A549 (cell line): ENCODE measurements around the gene CMTM4. TPM values are rescaled to one million over a fixed set of nuclear protein-coding genes. Genes with fewer than 3 reads are reported as not detected.

Experiments used
- ATAC-seq, 2 experiments: fragments of 200-7000 bp in 1 of 2; fragments of >200 bp in 1 of 2; cut with Nextera tagmentation in 1 of 2; cut with Tn5 transposase in 1 of 2; 3 replicates each; pipeline versions ENCODE4 v1.8.0 to v1.9.1; 2018 to 2020; ENCODE audit warnings: mild to moderate bottlenecking in 1 of 2, moderate library complexity in 1 of 2
- CTCF ChIA-PET: fragments of 300-600 bp; sonication (Branson Sonifier 250); formaldehyde crosslinking; extraction: SDS; loops from one replicate; lab custom pipeline; 2021; ENCODE audit warnings: antibody characterized with exemption, inconsistent platforms; lab: Yijun Ruan, JAX
- POLR2A ChIA-PET: fragments of 350-600 bp; formaldehyde crosslinking; extraction: SDS; loops from one replicate; lab custom pipeline; 2021; ENCODE audit warnings: antibody characterized with exemption, inconsistent platforms; lab: Yijun Ruan, JAX
- DNase-seq, 2 experiments: peaks; one replicate each; pipeline versions ENCODE4 v3.0.0 to v3.0.0-alpha.2; 2011 to 2016; ENCODE audit warnings: low read depth in 1 of 2, low spot score in 1 of 2
- FAIRE-seq: peaks from 2 replicates; lab custom pipeline; 2011; peaks lifted over from hg19 to GRCh38; lab: Jason Lieb, UNC
- H3K27ac ChIP-seq, 2 experiments: fragments of >200 bp; sonication (Bioruptor Twin); formaldehyde crosslinking; 3 replicates each; pipeline ENCODE4 v1.5.1; 2016 to 2017
- H3K4me1 ChIP-seq: fragments of >200 bp; sonication (Bioruptor Twin); formaldehyde crosslinking; 3 replicates; pipeline ENCODE4 v1.6.1; 2016
- H3K4me2 ChIP-seq: fragments of >200 bp; sonication (Bioruptor Twin); formaldehyde crosslinking; 3 replicates; pipeline ENCODE4 v1.6.1; 2016
- H3K4me3 ChIP-seq: fragments of >200 bp; sonication (Bioruptor Twin); formaldehyde crosslinking; 3 replicates; pipeline ENCODE4 v1.5.1; 2016
- H3K9me3 ChIP-seq: fragments of >200 bp; sonication (Bioruptor Twin); formaldehyde crosslinking; 3 replicates; pipeline ENCODE4 v1.6.1; 2016
- CBX2 ChIP-seq: fragments of 200-600 bp; sonication (generic); IDR thresholded peaks from 2 replicates; pipeline ENCODE4 v1.6.1; 2016; ENCODE audit warnings: low read depth, mild to moderate bottlenecking, borderline replicate concordance
- CBX8 ChIP-seq: fragments of 200-600 bp; sonication (generic); IDR thresholded peaks from 2 replicates; pipeline ENCODE4 v1.6.1; 2016
- CHD2 ChIP-seq: fragments of 150-350 bp; IDR thresholded peaks from 2 replicates; pipeline ENCODE4 v1.6.1; 2014; ENCODE audit warnings: low read length; ENCODE audit not compliant: partially characterized antibody
- CHD4 ChIP-seq: fragments of 200-600 bp; sonication (generic); IDR thresholded peaks from 2 replicates; pipeline ENCODE4 v1.6.1; 2016; ENCODE audit warnings: antibody characterized with exemption, mild to moderate bottlenecking, borderline replicate concordance
- EHF ChIP-seq: fragments of 250-450 bp; sonication (Bioruptor Pico); IDR thresholded peaks from 2 replicates; pipeline ENCODE4 v1.5.0; 2020; ENCODE audit warnings: mild to moderate bottlenecking
- EP300 ChIP-seq, 2 experiments: fragments of >200 bp; sonication (Bioruptor Twin); formaldehyde crosslinking; IDR thresholded peaks; 2 replicates in 1 of 2; 3 replicates in 1 of 2; pipeline ENCODE4 v1.6.1; 2016 to 2017
- HDAC2 ChIP-seq: fragments of 200-600 bp; sonication (generic); IDR thresholded peaks from 2 replicates; pipeline ENCODE4 v1.6.1; 2016
- HOXB13 ChIP-seq: fragments of 250-450 bp; sonication (Bioruptor Pico); IDR thresholded peaks from 2 replicates; pipeline ENCODE4 v1.5.0; 2020; ENCODE audit warnings: low read depth, mild to moderate bottlenecking, moderate library complexity
- HOXB5 ChIP-seq: fragments of 250-450 bp; sonication (Bioruptor Pico); IDR thresholded peaks from 2 replicates; pipeline ENCODE4 v1.5.0; 2020; ENCODE audit warnings: mild to moderate bottlenecking, moderate library complexity
- JUN ChIP-seq, 2 experiments: fragments of >200 bp; sonication (Bioruptor Twin); formaldehyde crosslinking; IDR thresholded peaks; 2 replicates in 1 of 2; 3 replicates in 1 of 2; pipeline ENCODE4 v1.6.1; 2016 to 2017
- KDM1A ChIP-seq: fragments of 200-600 bp; sonication (generic); IDR thresholded peaks from 2 replicates; pipeline ENCODE4 v1.6.1; 2016; ENCODE audit warnings: low read depth, mild to moderate bottlenecking
- KDM5A ChIP-seq: fragments of 200-600 bp; sonication (generic); IDR thresholded peaks from 2 replicates; pipeline ENCODE4 v1.6.1; 2016; ENCODE audit warnings: antibody characterized with exemption, mild to moderate bottlenecking
- MAFK ChIP-seq: fragments of 450-650 bp; IDR thresholded peaks from 2 replicates; pipeline ENCODE4 v1.6.1; 2014; ENCODE audit not compliant: partially characterized antibody
- MAZ ChIP-seq: fragments of 150-350 bp; IDR thresholded peaks from 2 replicates; pipeline ENCODE4 v1.6.1; 2014; ENCODE audit warnings: antibody characterized with exemption, low read depth, low read length, borderline replicate concordance
- NR3C1 ChIP-seq: fragments of >200 bp; sonication (Bioruptor Twin); formaldehyde crosslinking; IDR thresholded peaks from 3 replicates; pipeline ENCODE4 v1.6.1; 2017
- POLR2A ChIP-seq: IDR thresholded peaks from 2 replicates; pipeline ENCODE4 v1.6.1; 2012; ENCODE audit warnings: mild to moderate bottlenecking, low read length
- RAD21 ChIP-seq, 2 experiments: fragments of >200 bp in 1 of 2; sonication (Bioruptor Twin) in 1 of 2; formaldehyde crosslinking in 1 of 2; IDR thresholded peaks in 1 of 2; conservative IDR thresholded peaks in 1 of 2; 2 replicates in 1 of 2; 3 replicates in 1 of 2; pipeline ENCODE4 v1.6.1; 2012 to 2018; ENCODE audit warnings: inconsistent platforms in 1 of 2
- RARB ChIP-seq: fragments of 250-450 bp; sonication (Bioruptor Pico); IDR thresholded peaks from 2 replicates; pipeline ENCODE4 v1.8.0; 2021; ENCODE audit warnings: mild to moderate bottlenecking, moderate library complexity
- RCOR1 ChIP-seq: fragments of 150-350 bp; IDR thresholded peaks from 2 replicates; pipeline ENCODE4 v1.6.1; 2014; ENCODE audit warnings: antibody characterized with exemption, low read length, low read depth
- SMC3 ChIP-seq: fragments of >200 bp; sonication (Bioruptor Twin); formaldehyde crosslinking; IDR thresholded peaks from 3 replicates; pipeline ENCODE4 v1.6.1; 2018; ENCODE audit warnings: inconsistent platforms
- TFCP2L1 ChIP-seq: fragments of 250-450 bp; sonication (Bioruptor Pico); IDR thresholded peaks from 2 replicates; pipeline ENCODE4 v1.5.0; 2021; ENCODE audit warnings: mild to moderate bottlenecking
- ZC3H11A ChIP-seq: fragments of 450-650 bp; IDR thresholded peaks from 2 replicates; pipeline ENCODE4 v1.6.1; 2014; ENCODE audit warnings: antibody characterized with exemption, mild to moderate bottlenecking
- ZNF302 ChIP-seq: fragments of 250-450 bp; sonication (Bioruptor Pico); IDR thresholded peaks from 2 replicates; pipeline ENCODE4 v1.9.0; 2021; ENCODE audit warnings: inconsistent platforms, mild to moderate bottlenecking, moderate library complexity
- WGBS: methylation state at CpG from one replicate; pipeline ENCODE4 v1.1.6; 2017; ENCODE audit errors: missing lambda C conversion rate; 5-methylcytosine and 5-hydroxymethylcytosine counted together
- polyA plus RNA-seq, 4 experiments: library from polyadenylated mRNA; depleted of rRNA in 3 of 4; stranded (reverse); fragments of >200 nt; fragmentation: RNase III in 1 of 4; extraction: RNeasy Plus Mini Kit Qiagen cat#74134 plus additional on column Dnase treatment in 1 of 4; gene quantifications; 2 replicates in 3 of 4; 3 replicates in 1 of 4; pipeline ENCODE4 v1.2.3, GENCODE V29; 2011 to 2017
- TF ChIP-seq, protein P1 (sequence below): fragments of 450-650 bp; IDR thresholded peaks from 2 replicates; pipeline ENCODE4 v1.6.1; 2014; ENCODE audit warnings: antibody characterized with exemption
- TF ChIP-seq, protein P2 (sequence below): fragments of 150-350 bp; IDR thresholded peaks from 2 replicates; pipeline ENCODE4 v1.6.1; 2014; ENCODE audit warnings: low read depth, mild to moderate bottlenecking, low read length
- TF ChIP-seq, protein P3 (sequence below): IDR thresholded peaks from 2 replicates; pipeline ENCODE4 v1.6.1; 2012
- TF ChIP-seq, protein P4 (sequence below): fragments of 200-600 bp; sonication (generic); IDR thresholded peaks from 2 replicates; pipeline ENCODE4 v1.6.1; 2016; ENCODE audit warnings: antibody characterized with exemption, mild to moderate bottlenecking, moderate library complexity
- TF ChIP-seq, protein P5 (sequence below): fragments of >200 bp; sonication (Bioruptor Twin); formaldehyde crosslinking; IDR thresholded peaks from 3 replicates; pipeline ENCODE4 v1.5.1; 2016

The CMTM4 gene
- polyA plus RNA-seq, 2 of the 4 experiments (the other 2 are of a cell fraction) = 24.8 to 58.6 TPM

DNA sequence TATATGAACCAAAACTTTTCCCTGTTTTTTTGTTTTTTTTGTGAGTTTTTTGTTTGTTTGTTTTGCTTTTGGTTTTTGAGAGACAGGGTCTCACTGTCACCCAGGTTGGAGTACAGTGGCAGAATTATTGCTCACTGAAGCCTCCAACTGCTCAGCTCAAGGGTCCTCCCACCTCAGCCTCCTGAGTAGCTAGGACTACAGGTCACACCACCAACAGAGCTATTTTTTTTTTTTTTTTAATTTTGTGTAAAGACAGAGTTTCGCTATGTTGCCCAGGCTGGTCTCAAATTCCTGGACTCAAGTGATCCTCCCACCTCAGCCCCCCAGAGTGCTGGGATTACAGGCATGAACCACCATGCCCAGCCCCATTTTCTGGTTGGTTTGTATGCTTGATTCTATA is 28.6 kb downstream of the CMTM4 start:
- TF ChIP-seq ZNF302 (CRISPR knock-in tag) (no peak), RARB (CRISPR knock-in tag) (no peak), CBX2 (no peak), RAD21 (conservative IDR thresholded peaks at IDR 0.05 in 1 of 2, IDR thresholded peaks at IDR 0.05 in 1 of 2) (no peak), CHD4 (no peak), ZC3H11A (no peak), RCOR1 (no peak), JUN (IDR thresholded peaks at IDR 0.05) (no peak), MAFK (no peak), MAZ (no peak), EP300 (IDR thresholded peaks at IDR 0.05) (no peak), NR3C1 (no peak), CHD2 (no peak), HOXB13 (CRISPR knock-in tag) (no peak), TFCP2L1 (no peak), POLR2A (no peak)
- TF ChIP-seq, protein P1, sequence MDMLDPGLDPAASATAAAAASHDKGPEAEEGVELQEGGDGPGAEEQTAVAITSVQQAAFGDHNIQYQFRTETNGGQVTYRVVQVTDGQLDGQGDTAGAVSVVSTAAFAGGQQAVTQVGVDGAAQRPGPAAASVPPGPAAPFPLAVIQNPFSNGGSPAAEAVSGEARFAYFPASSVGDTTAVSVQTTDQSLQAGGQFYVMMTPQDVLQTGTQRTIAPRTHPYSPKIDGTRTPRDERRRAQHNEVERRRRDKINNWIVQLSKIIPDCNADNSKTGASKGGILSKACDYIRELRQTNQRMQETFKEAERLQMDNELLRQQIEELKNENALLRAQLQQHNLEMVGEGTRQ = no peak
- TF ChIP-seq, protein P2, sequence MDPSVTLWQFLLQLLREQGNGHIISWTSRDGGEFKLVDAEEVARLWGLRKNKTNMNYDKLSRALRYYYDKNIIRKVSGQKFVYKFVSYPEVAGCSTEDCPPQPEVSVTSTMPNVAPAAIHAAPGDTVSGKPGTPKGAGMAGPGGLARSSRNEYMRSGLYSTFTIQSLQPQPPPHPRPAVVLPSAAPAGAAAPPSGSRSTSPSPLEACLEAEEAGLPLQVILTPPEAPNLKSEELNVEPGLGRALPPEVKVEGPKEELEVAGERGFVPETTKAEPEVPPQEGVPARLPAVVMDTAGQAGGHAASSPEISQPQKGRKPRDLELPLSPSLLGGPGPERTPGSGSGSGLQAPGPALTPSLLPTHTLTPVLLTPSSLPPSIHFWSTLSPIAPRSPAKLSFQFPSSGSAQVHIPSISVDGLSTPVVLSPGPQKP = no peak
- TF ChIP-seq, protein P3, sequence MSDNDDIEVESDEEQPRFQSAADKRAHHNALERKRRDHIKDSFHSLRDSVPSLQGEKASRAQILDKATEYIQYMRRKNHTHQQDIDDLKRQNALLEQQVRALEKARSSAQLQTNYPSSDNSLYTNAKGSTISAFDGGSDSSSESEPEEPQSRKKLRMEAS = no peak
- TF ChIP-seq, protein P4, sequence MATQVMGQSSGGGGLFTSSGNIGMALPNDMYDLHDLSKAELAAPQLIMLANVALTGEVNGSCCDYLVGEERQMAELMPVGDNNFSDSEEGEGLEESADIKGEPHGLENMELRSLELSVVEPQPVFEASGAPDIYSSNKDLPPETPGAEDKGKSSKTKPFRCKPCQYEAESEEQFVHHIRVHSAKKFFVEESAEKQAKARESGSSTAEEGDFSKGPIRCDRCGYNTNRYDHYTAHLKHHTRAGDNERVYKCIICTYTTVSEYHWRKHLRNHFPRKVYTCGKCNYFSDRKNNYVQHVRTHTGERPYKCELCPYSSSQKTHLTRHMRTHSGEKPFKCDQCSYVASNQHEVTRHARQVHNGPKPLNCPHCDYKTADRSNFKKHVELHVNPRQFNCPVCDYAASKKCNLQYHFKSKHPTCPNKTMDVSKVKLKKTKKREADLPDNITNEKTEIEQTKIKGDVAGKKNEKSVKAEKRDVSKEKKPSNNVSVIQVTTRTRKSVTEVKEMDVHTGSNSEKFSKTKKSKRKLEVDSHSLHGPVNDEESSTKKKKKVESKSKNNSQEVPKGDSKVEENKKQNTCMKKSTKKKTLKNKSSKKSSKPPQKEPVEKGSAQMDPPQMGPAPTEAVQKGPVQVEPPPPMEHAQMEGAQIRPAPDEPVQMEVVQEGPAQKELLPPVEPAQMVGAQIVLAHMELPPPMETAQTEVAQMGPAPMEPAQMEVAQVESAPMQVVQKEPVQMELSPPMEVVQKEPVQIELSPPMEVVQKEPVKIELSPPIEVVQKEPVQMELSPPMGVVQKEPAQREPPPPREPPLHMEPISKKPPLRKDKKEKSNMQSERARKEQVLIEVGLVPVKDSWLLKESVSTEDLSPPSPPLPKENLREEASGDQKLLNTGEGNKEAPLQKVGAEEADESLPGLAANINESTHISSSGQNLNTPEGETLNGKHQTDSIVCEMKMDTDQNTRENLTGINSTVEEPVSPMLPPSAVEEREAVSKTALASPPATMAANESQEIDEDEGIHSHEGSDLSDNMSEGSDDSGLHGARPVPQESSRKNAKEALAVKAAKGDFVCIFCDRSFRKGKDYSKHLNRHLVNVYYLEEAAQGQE = no peak
- TF ChIP-seq, all 56 proteins: peak for 0
- Histone ChIP-seq H3K27ac (no peak overlapping the region), H3K4me3 (no peak overlapping the region), H3K4me2 (no peak overlapping the region), H3K4me1 (no peaks in the 10 kb centered on the region), H3K9me3 (no peaks in the 10 kb centered on the region)
- POLR2A ChIA-PET = no interaction called here
- no peak for FAIRE-seq
- ATAC-seq = no peak
- CTCF ChIA-PET = interaction anchor here (1.7 to 2.4 kb wide), 2 partner anchors 17 to 60 kb away, joined by 6 to 16 read pairs; no protein-coding TSS in a partner anchor
- 100% methylated on average over 1 of the region's 1 CpG for WGBS
- DNase-seq = no peak

DNA sequence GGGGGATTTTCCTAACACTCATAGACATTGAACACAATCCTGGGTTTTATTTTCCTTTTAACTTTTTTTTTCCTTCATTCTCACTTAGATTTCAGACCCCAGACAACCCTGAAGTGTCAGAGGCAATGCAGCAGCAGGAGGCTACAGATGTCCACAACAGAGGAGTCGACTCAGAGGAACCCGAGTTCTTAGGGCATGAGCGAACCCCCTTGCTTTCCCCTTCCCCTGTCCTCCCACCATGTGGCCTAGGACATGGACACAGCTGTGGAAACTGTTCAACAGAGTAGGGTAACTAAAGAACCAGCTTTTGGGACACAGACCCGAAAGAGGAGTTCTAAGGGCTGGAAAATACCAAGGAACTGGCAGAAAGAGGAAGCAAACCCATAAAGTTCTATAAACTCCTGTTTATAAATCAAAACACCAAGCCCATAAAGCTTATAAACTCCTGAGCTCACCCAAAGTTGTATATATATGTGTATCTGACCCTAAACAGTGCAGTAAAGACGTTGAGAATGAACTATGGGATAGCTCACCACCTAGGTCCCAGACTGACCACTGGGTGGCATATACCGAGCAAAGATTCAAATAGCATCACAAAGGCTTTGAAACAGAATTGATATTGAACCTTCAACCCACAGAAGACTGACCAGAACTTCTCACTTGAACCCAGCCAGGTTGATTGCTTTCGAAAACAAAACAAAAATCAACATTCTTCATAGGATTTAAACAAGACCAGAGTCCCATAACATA is 33.9 kb downstream of the CMTM4 start:
- peak; percentile 41 for TF ChIP-seq SMC3
- no peak for TF ChIP-seq HOXB5 (CRISPR knock-in tag)
- no peak for TF ChIP-seq HDAC2
- no peak for TF ChIP-seq CBX8
- no peak for TF ChIP-seq KDM1A
- peak; percentile 58 to 65; a peak in 4 of 5 replicates for TF ChIP-seq RAD21 (conservative IDR thresholded peaks at IDR 0.05 in 1 of 2, IDR thresholded peaks at IDR 0.05 in 1 of 2)
- TF ChIP-seq KDM5A = no peak
- TF ChIP-seq EHF (CRISPR knock-in tag) = no peak
- TF ChIP-seq, protein P5, sequence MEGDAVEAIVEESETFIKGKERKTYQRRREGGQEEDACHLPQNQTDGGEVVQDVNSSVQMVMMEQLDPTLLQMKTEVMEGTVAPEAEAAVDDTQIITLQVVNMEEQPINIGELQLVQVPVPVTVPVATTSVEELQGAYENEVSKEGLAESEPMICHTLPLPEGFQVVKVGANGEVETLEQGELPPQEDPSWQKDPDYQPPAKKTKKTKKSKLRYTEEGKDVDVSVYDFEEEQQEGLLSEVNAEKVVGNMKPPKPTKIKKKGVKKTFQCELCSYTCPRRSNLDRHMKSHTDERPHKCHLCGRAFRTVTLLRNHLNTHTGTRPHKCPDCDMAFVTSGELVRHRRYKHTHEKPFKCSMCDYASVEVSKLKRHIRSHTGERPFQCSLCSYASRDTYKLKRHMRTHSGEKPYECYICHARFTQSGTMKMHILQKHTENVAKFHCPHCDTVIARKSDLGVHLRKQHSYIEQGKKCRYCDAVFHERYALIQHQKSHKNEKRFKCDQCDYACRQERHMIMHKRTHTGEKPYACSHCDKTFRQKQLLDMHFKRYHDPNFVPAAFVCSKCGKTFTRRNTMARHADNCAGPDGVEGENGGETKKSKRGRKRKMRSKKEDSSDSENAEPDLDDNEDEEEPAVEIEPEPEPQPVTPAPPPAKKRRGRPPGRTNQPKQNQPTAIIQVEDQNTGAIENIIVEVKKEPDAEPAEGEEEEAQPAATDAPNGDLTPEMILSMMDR = peak; percentile 58
- TF ChIP-seq, all 56 proteins: peak for 3
- Histone ChIP-seq H3K4me3 (no peak overlapping the region), H3K9me3 (no peaks in the 10 kb centered on the region), H3K27ac (peak overlapping the region; percentile 72 to 86; a peak in 4 of 6 replicates), H3K4me1 (peaks cover 30% of the 10 kb centered on the region), H3K4me2 (peak overlapping the region; percentile 72)
- ChIA-PET POLR2A (interaction anchor here (1.2 kb wide), 2 partner anchors 33 to 205 kb away, joined by 5 read pairs; no protein-coding TSS in a partner anchor), CTCF (interaction anchor here (0.7 to 9.7 kb wide), 33 partner anchors 9 to 257 kb away, joined by 3 to 74 read pairs (median 5); partner anchors contain the start of genes CA7, CMTM4 and DYNC1LI2)
- DNase-seq (peak; percentile 56 to 65), FAIRE-seq (no peak), ATAC-seq (peak; percentile 84 to 86)
- 44% methylated on average over 7 of the region's 7 CpGs for WGBS
